T-helper 2 cell (primary cell): ENCODE results near the gene HDAC4.

ENCODE experiments used
- DNase-seq, 5 experiments: peaks; one replicate each; pipeline versions ENCODE4 v3.0.0 to v3.0.0-alpha.2; 2012 to 2022

Gene HDAC4

GRCh38 chr2:239103125-239104098 is 297.4 kb downstream of the HDAC4 start:
- DNase-seq: no peak

GRCh38 chr2:239102266-239102665 is 298.6 kb downstream of the HDAC4 start:
- no peak for DNase-seq

GRCh38 chr2:239101807-239102206 is 299.0 kb downstream of the HDAC4 start:
- no peak for DNase-seq

- DNase-seq: no peak
These were observed 299.7 kb downstream of the HDAC4 start for GRCh38 chr2:239101071-239101470.

- DNase-seq: no peak
These were observed 301.3 kb downstream of the HDAC4 start for GRCh38 chr2:239099474-239099873.

GRCh38 chr2:239098288-239098970 is 302.4 kb downstream of the HDAC4 start:
- DNase-seq: peak in 1 of 5 experiments; percentile 16

GRCh38 chr2:239097428-239097696 is 303.5 kb downstream of the HDAC4 start:
- no peak for DNase-seq

- DNase-seq: no peak
These were observed 304.0 kb downstream of the HDAC4 start for GRCh38 chr2:239096676-239097427.

- DNase-seq: no peak
These were observed 305.2 kb downstream of the HDAC4 start for GRCh38 chr2:239095460-239096081.

GRCh38 chr2:239094867-239095266 is 306.0 kb downstream of the HDAC4 start:
- DNase-seq: no peak

GRCh38 chr2:239093952-239094351 is 306.9 kb downstream of the HDAC4 start:
- no peak for DNase-seq

- no peak for DNase-seq
These were observed 307.3 kb downstream of the HDAC4 start for GRCh38 chr2:239093542-239093941.

GRCh38 chr2:239092571-239093294 is 308.1 kb downstream of the HDAC4 start:
- DNase-seq: no peak

- DNase-seq: no peak
These were observed 310.9 kb downstream of the HDAC4 start for GRCh38 chr2:239089884-239090283.

GRCh38 chr2:239087046-239087710 is 313.6 kb downstream of the HDAC4 start:
- no peak for DNase-seq

GRCh38 chr2:239086325-239087020 is 314.3 kb downstream of the HDAC4 start:
- DNase-seq: no peak

- DNase-seq: no peak
These were observed 315.4 kb downstream of the HDAC4 start for GRCh38 chr2:239085201-239085992.

- no peak for DNase-seq
These were observed 316.8 kb downstream of the HDAC4 start for GRCh38 chr2:239084007-239084406.

- no peak for DNase-seq
These were observed 318.4 kb downstream of the HDAC4 start for GRCh38 chr2:239082425-239082824.

GRCh38 chr2:239081622-239082021 is 319.2 kb downstream of the HDAC4 start:
- DNase-seq: no peak
